ENCODE measurements around the gene IGFBP6.
"Not testable (repeated sequence)": the region's sequence is repeated elsewhere in the genome, so short reads cannot be mapped to it uniquely, and the experiment has no call there.

Gene IGFBP6

DNA sequence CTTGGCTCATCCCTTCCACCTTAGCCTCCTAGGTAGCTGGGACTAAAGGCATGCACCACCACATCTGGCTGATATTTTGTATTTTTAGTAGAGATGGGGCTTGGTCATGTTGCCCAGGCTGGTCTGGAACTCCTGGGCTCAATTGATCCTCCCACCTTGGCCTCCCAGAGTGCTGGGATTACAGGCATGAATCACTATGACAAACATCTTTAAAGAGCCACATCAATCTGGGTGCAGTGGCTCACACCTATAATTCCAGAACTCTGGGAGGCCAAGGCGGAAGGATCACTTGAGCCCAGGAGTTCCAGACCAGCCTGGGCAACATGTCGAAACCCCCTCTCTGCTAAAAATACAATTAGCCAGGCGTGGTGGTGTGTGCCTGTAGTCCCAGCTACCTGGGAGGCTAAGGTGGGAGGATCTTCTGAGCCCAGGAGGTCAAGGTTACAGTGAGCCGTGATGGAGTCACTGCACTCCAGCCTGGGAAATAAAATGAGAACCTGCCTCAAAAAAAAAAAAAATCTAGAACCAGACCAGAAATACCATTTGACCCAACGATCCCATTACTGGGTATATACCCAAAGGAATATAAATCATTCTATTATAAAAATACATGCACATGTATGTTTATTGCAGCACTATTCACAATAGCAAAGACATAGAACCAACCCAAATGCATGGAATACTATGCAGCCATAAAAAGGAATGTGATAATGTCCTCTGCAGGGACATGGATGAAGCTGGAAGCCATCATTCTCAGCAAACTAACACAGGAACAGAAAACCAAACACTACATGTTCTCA is 2.5 kb upstream of the IGFBP6 start:
- DNase-seq (ENCODE audit: low read depth in 2 of 2, low spot score in 1 of 2), result not testable (repeated sequence)

DNA sequence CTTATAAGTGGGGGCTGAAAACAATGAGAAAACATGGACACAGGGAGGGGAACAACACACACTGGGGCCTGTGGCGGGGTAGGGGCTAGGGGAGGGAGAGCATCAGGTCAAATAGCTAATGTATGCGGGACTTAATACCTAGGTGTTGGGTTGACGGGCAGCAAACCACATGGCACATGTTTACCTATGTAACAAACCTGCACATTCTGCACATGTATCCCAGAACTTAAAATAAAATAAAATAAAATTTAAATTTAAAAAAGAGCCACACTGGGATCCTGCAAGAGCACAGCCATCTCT is 1.9 kb upstream of the IGFBP6 start:
- not testable (repeated sequence) for DNase-seq (ENCODE audit: low read depth in 2 of 2, low spot score in 1 of 2)

DNA sequence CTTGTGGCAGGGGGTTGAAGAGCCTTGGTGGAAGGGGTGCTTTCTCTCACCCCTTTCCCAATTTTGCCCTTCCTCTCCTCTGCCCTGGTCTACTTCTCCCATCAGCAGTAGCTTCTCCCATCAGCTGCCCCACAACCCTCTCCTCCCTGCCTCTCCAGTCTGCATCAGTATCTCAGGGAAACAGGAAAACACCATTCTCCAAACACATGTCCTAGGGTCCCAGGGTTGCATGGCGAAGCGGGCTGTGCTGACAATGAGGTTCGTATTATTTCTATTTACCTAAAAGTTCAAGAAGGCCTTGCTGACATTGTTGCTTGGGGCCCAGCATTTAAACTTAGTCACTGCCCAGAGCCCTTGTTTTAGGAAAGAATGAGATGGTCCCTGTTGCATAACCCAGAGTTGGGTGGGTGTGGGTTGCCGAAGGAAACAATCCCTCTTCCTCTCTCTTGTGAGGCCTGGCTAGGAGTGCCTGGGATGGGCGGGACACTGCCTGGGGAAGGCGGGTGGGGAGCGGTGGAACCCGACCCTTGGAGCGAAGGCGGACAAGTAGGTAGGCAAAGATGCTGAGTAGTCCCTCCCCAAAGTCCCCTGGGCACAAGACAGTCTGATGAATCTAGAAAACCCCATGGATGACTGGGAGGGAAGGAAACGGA is 1.3 kb upstream of the IGFBP6 start:
- DNase-seq (ENCODE audit: low read depth in 2 of 2, low spot score in 1 of 2), result no peak

- DNase-seq (ENCODE audit: low read depth in 2 of 2, low spot score in 1 of 2), result no peak
Measured at GRCh38 chr12:53096759-53097158, 708 bp upstream of the IGFBP6 start.

DNA sequence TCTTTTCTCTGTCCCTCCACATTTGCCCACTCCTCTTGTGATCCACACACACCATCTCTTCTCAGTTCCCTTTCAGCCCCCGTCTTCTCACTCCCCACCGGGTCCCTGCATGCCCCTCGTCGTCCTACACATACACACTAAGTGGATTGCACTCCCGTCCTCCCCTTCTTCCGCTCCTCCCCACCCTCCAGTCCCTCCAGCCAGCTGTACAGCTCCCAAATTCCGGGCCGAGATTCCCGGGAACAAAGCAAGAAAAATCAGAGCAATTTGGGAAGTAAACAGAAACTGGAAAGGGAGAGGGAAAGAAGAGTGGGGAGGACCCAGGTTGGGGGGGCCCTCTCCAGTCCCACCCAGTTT is 282 bp upstream of the IGFBP6 start:
- DNase-seq (ENCODE audit: low read depth in 2 of 2, low spot score in 1 of 2), result no peak

- no peak for DNase-seq (ENCODE audit: low read depth in 2 of 2, low spot score in 1 of 2)
Measured at GRCh38 chr12:53098354-53098981, 1.0 kb downstream of the IGFBP6 start.

- peak; percentile 70 to 89 for DNase-seq (ENCODE audit: low read depth in 2 of 2, low spot score in 1 of 2)
Measured at GRCh38 chr12:53099071-53099882, 1.8 kb downstream of the IGFBP6 start.

- no peak for DNase-seq (ENCODE audit: low read depth in 2 of 2, low spot score in 1 of 2)
Measured at GRCh38 chr12:53100466-53101151, 3.1 kb downstream of the IGFBP6 start.

DNA sequence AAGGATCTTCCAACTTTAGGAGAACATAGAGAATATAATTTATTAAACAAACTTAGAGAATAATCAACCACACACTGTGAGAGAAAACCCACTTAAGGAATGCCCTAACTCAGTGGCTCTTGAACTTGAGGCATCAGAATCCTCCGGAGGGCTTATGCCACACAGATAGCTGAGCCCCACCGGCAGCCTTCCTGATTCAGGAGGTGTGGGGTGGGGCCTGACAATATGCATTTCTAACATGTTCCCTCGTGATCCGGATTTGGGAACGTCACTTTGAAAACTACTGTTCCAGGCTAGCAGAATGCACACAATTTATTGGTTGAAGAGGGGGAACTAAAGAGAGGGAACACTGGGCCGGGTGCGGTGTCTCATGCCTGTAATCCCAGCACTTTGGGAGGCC is 3.8 kb downstream of the IGFBP6 start:
- no peak for DNase-seq (ENCODE audit: low read depth in 2 of 2, low spot score in 1 of 2)

DNA sequence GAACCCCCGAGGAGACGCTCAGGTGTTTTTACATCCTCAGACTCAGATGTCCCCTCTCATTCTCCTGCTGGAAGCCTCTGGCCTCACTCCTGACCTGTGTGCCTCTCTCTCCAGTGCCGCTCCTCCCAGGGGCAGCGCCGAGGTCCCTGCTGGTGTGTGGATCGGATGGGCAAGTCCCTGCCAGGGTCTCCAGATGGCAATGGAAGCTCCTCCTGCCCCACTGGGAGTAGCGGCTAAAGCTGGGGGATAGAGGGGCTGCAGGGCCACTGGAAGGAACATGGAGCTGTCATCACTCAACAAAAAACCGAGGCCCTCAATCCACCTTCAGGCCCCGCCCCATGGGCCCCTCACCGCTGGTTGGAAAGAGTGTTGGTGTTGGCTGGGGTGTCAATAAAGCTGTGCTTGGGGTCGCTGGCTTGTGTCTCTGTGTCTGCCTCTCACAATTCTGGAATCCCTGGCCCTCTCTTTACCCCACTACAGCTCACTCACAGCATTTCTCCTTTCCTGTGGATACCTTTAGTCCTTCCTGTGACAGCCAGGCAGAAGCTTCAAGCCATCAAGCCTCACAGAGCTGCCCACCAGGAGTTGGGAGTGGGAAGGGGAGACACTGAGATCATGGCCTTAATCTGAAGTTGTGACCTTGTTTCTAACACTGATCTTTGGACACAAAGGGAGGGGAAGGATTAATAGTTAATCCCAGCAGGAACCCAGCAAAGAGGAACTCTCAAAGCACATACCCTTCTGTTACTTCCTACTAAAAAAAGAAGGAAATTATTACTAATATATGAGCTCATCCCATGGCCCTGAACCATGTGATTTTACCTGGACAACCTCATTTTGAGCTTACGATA is 4.7 kb downstream of the IGFBP6 start:
- no peak for DNase-seq (ENCODE audit: low read depth in 2 of 2, low spot score in 1 of 2)

DNA sequence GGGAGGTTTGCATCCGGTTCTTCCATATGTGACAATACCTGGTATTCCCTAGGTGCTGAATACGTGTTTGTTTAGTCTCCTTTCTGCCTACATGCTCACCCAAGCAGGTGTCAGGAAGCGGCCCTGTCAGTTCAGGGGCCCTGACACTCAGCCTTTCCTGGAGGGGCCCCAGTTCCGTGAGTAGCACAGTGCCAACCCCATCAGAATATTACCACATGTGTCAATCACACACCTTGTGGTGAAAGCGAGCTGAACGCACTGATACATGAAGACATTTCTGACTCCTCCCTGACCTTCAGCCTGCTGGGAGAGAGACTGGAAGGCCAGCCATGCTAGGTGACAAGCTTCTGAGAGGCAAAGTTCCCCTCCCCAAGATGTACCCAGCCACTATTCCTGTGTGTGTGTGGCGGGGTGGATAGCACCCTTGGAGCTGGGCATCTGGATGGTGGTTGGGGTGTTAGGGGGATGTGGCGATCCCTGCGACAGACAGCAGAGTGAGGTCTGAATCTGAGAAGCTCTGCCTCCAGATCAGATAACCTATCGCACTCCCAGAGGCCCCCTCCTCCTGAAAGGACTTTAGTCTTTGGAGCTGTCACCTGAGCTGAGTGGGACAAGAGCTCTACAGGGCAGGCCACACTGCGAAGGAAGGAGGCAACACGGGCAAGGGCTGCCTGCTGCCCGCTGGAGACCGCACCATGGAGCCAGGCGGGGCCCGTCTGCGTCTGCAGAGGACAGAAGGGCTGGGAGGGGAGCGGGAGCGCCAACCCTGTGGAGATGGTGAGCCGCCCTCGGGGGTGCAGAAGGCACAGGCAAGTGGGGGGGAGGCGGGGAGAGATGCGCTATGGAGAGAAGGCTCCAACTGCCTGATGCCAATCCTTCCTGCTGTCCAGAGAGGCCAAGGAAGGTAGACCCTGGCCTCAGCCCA is 5.7 kb downstream of the IGFBP6 start, which contains the start of gene SOAT2:
Gene SOAT2, plus strand, starts transcription at position 604 of the 925 bp plus-strand sequence. Its CDS starts 92 bp downstream, at position 696.
- peak in 1 of 2 donors; percentile 20 for DNase-seq (ENCODE audit: low read depth in 2 of 2, low spot score in 1 of 2)

DNA sequence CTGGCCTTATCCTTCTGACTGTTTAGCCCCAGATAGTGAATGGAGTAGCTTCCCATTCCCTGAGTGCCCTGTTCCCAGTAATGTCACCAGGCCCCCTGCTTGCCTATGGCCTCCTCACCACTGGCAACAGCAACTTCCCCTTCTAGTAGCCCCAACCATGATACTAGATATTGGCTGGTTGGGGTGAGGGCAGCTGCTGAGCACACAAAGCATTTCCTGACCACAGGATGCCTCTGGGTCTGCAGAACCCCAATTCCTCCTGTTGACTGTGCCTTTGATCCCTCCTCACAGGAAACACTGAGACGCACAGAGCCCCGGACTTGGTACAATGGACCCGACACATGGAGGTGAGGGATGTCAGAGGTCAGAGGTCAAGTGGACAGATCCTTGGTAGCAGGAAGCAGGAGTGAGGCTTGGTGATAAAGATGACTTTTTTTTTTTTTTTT is 6.4 kb downstream of the IGFBP6 start:
- no peak for DNase-seq (ENCODE audit: low read depth in 2 of 2, low spot score in 1 of 2)

DNA sequence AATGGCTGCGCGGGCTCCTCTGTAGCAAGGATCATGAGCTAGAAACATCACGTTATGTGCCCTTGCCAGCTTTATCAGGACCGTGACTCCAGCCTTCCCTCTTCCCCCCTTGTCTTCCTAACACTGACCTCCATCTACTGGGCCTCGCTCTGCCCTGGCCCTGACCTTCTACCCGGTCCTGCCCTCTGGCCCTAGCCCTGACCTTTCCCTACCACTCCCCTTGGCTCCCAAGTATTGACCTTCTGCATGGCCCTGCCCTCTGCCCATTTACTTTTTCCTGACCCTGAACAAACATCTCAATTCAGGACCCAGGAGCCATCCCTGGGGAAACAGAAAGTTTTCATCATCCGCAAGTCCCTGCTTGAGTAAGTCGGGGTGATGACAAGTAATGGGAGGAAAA is 7.8 kb downstream of the IGFBP6 start:
- DNase-seq (ENCODE audit: low read depth in 2 of 2, low spot score in 1 of 2), result no peak

DNA sequence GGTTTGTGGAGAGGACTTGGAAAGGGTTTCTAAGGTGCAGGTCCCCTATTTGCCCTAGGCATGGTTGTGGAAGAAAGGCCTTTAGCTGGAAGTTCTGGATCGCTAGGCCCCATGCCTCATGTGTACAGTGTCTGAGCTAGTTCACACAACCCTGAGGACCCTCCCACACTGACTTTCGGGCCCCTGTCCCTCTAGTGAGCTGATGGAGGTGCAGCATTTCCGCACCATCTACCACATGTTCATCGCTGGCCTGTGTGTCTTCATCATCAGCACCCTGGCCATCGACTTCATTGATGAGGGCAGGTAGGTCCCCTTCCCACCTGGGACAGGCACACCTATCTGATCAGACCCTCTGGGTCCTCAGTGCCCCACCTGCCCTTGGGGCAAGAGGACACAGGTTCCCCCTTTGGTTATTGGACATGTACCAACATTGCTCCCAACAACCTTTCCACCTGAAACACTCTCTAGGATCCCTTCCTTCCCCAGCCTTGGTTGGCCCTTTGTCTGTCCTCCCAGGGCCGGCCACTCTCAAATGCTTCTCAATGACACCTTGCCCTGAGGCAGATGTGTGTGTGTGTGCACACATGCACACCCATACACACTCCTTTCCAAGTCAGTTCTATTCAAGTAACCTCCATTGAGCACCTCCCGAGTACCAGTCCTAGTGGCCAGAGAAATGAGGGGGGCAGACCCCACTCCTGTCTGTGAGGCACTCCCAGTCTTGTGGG is 8.4 kb downstream of the IGFBP6 start:
- DNase-seq (ENCODE audit: low read depth in 2 of 2, low spot score in 1 of 2), result no peak

DNA sequence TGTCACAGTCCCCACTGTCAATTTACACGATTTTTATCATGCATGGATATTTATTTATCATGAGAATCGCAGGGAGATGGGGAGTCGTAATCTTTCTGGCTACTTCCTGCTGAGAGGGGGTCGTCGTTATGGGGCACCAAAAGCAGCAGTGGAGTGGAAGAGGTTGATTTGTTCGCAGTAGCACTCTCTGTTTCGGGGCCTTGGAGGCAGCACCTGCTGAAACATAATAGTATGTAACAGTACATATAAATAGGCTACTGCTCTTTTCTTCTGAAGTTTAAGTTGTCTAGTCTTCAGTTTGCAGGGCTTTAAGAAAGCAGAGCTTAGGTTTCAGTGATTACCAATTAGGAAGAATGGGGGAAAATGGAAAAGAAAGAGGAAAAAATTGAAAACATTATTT is 9.7 kb downstream of the IGFBP6 start:
- DNase-seq (ENCODE audit: low read depth in 2 of 2, low spot score in 1 of 2), result no peak

- DNase-seq (ENCODE audit: low read depth in 2 of 2, low spot score in 1 of 2), result not testable (repeated sequence)
Measured at GRCh38 chr12:53112431-53112830, 15.0 kb downstream of the IGFBP6 start.

DNA sequence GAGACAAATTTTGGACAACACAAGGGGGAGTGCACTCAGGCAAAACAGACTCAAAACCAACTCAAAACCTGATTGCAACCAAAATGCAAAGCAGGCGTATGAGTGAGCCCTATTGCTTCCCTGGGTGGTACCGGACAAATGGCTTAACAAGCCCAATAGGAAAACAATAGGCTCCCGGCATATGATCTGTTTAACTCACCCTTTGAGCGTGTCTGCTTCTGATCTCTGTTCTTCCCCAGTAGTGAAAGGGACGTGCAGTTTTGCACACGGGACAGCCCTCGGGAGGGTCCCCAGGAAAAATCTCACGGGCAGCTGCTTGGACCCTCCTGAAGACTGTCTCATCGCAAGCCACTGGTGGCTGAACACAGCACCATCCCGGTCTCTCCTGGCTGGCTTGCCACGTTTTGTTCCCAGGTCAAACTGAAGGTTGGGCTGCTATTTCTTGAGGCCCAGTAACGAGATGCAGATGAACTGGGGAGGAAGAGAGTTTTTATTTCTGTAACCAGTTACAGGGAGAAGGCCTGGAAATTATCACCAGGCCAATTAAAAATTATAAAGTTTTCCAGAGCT is 15.8 kb downstream of the IGFBP6 start:
- DNase-seq (ENCODE audit: low read depth in 2 of 2, low spot score in 1 of 2), result no peak

DNA sequence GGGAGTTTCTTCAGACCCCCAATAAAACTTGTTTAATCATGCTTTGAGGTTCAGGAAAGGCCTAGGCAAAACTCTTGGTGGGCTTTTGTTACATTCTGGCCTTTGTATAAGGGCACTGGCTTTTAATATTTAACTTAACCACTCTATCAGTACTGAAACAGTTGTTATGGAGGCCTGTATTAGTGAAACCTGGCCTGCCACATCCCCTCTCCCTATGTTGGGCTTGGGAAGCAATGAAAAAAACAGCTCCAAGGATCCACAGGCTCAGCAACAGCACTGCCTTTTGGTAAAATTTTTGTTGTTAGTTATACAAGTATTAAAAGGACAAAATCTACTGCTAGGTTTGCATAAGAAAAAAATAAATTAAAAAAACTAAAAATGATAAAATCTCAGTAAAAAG is 16.5 kb downstream of the IGFBP6 start:
- no peak for DNase-seq (ENCODE audit: low read depth in 2 of 2, low spot score in 1 of 2)

Data from stimulated activated CD8-positive, alpha-beta memory T cell treated with anti-CD3 and anti-CD28 coated beads, Interleukin-4, amount 100 ng/mL, for 4 hours (primary cell).